HG03354 (cell line): ENCODE data around the gene PTCH1.

Source experiments
- ATAC-seq: cut with Tn5 transposase; IDR thresholded peaks from one replicate; pipeline ENCODE4 v1.9.1; 2021; ENCODE audit warnings: mild to moderate bottlenecking; ENCODE audit not compliant: unreplicated experiment, poor library complexity, severe bottlenecking

The PTCH1 gene

GRCh38 chr9:95516734-95517558 is at the start of gene PTCH1:
Gene PTCH1 (minus strand): TSS chr9:95516971.
- peak; percentile 63 for ATAC-seq

DNA sequence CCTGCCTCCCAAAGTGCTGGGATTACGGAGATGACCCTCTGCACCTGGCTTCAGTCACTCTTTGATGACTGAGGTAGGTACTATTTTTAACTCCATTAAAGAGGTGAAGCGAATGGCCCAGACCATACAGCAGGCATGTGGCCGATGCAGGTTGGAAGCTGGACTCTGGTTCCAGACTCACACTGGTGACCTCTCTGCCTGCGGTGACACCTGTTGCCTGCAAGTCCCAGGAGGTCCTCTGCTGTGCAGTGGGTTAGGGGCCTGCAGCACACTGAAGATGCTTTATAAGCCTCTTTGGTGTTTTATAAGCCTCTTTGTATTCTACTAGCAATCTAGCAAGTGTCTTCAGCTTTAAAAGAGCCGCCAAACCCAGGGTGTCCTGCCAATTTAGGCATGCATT is 49.2 kb upstream of the PTCH1 start:
- no peak for ATAC-seq

- ATAC-seq: no peak
These were observed 45.1 kb upstream of the PTCH1 start for GRCh38 chr9:95561913-95562312.

DNA sequence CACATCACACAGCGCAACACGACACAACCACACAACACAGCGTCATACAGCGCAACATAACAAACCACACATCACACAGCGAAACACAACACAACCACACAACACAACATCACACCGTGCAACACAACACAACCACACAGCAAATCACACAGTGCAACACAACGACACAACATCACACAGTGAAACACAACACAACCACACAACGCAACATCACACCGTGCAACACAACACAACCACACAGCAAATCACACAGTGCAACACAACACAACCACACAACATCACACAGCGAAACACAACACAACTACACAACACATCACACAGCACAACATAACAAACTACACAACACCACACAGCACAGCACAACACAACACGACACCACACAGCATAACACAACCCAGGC is 40.4 kb upstream of the PTCH1 start:
- no peak for ATAC-seq

DNA sequence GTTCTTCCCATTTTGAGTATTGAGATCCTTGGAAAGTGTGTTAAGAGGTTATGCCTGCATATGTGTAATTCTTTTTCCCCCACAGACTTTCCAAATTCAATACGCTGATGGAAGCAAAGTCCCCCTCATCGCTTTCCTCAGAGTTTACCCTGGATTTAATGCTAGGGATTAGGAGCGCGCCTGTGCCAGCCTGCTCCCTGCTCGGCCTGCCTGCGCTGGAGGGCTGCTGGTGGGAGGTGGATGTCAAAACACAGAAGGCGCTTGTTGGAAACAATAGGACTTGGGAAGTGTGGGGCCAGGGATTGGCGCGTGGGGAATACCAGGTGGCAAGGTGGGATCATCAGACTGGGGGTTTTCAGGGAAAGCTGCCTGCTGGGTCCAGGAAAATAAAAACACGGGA is 39.8 kb upstream of the PTCH1 start:
- no peak for ATAC-seq

GRCh38 chr9:95552814-95553546 is 36.2 kb upstream of the PTCH1 start:
- ATAC-seq: no peak

- ATAC-seq: no peak
These were observed 35.5 kb upstream of the PTCH1 start for GRCh38 chr9:95552255-95552654.

DNA sequence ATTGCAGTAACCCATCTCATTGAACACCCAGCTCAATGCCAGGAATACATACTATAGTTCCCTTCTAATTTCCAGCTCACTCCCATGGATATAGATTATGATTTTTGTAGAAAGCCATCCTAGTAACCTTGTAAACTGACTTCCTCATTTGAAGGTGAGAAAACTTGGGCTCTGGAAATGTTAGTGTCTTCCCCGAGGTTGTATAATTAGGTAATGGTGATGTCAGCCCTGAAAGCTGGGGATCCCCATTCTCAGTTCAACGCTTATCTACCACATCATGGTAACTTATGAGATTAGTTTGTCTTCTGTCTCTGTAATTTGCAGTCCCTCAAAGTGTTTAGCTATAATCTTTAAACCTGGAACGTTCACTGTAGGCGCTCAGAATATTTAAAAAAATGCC is 34.6 kb upstream of the PTCH1 start:
- ATAC-seq: no peak

DNA sequence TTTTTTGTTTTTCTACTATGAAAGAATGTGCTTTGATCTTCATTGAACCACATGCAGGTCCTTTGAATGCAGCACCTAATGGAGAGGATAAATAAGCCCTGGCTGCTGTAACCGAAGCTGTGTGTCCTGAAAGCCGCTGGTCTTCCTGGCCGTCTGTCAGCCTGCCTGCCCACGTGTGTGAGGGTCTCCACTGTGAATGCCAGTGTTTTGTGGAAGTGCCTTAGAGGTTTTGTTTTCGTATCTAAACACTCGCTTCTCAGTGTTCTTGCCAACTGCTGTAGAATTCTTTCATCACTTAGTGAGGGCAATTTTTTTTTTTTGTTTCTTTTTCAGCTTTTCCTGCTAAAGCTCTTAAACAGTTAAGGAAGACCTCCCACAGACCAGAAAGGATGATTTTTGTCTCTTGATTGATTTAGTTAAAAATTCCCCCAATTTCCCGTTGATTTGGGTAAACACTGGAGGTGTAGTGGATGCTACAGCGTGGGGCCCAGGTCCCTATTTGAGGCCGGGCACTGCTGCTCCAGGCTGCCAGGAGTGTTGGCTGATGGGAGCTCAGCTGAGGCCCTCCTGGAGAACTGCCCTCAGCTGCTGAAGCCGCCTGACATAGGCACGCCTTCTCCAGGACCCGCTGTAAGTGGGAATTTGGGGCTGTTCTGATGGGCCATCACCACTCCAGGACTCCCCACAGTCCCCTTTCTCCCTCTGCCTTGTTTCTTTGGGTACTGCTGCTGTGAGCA is 29.2 kb upstream of the PTCH1 start:
- no peak for ATAC-seq

DNA sequence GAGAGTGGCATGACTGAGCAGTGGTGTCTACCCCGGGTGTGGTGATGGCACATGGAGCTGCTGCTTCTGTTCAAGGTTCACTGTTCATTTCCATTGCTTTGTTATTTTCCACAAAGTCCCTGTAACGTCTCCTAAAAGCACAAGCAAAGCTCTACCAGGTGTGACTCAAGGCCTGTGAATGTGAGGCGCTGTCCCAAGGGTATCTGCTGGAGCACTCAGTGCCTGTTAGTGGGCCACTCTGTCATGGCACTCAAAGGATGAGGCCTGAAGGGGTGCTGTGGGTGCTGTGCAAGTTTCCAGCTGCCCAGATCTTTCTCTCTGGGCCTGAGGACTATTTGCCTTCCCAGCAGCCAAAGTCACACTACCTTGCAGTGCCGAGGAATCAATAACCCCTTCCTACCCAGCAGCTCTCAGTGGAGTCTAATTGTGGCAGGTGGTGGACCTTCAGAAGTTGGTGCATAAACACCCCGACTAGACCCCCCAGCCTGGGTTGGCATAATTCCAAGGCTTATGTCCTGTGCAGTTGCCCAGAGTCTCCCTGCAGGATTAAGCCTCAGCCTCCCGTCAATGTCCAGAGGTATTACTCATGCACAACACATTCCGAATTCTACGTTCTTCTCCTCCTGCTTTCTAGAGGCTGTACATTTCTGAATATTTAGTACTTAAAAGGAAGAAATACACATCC is 17.4 kb upstream of the PTCH1 start:
- no peak for ATAC-seq

- ATAC-seq: no peak
These were observed 13.1 kb upstream of the PTCH1 start for GRCh38 chr9:95529910-95530309.

DNA sequence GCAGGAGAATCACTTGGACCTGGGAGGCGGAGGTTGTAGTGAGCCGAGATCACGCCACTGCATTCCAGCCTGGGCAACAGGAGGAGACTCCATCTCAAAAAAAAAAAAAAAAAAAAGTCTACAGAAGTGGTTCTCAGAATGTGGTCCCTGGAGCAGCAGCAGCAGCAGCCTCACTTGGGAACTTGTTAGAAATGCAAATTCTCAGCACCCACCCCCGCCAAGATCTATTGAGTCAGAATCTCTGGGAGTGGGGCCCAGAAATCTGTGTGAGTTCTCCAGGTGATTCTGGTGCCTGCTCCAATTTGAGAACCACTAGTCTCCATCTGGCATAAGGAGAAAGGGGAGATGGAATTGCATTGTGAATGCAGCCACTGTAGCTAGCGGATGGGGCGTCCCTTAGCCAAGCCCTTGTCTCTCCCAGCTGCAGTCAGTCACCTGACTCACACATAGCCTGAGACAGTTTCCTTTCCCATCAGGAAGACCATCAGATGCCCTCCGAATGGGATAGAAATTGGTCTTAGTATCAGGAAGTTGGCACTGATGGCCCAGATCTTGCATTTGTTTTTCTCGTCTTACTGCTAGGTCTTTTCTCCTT is 12.2 kb upstream of the PTCH1 start:
- ATAC-seq: no peak

- ATAC-seq: no peak
These were observed 6.2 kb upstream of the PTCH1 start for GRCh38 chr9:95522871-95523370.

- no peak for ATAC-seq
These were observed 4.9 kb upstream of the PTCH1 start for GRCh38 chr9:95521699-95522098.

- no peak for ATAC-seq
These were observed 1.0 kb upstream of the PTCH1 start for GRCh38 chr9:95517559-95518425.

DNA sequence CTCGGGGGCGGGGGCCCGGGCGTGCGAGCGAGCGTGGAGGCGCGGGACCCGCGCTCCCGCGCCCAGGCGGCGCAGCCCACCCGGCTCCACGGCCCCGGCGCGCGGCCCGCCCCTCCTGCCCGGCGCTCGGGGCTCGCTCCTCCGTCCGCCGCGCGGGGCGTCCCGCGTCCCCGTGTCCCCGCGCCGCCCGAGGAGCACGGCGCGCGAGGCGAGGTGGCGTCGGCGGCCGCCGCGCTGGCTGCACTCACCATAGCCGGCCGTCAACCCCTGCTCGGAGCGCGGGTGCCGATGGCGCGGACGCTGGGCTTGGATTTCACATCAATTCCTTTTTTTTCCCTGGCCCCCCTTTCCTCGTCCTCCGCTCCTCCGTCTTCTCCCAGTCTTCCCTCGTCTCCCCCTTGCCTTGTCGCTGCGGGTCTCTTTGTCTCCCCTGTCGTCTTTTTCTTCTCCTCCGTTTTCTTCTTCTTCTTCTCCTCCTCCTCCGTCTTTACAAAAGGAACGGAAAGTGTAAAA is 494 bp downstream of the PTCH1 start:
- ATAC-seq: no peak

- no peak for ATAC-seq
These were observed 1.3 kb downstream of the PTCH1 start for GRCh38 chr9:95515272-95516113.
